DMS79 treated with DMSO at 0.1 percent for 48 hours (cell line): ENCODE results near the gene TIMP3.

Source experiments
- DNase-seq: peaks from one replicate; lab custom pipeline; 2025; lab: John Stamatoyannopoulos, UW

Gene TIMP3

DNA sequence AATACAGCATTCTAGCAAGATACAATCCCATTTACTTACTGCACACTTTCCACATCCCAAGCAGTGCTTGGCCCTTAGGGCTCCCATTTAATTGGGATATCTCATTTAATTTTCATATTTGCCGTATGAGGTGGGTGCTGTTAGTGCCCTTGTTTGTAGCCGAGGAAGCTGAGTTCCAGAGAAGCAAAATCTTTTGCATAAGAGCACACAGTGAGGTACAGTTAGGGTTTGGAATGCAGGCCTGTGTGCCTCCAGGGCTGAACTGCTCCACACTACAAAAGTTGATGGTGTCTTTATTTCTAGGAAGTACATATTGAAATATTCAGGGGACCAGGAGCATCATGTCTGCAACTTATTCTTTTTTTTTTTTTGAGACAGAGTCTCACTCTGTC lies 15.5 kb upstream of the TIMP3 start:
- no peak for DNase-seq

DNA sequence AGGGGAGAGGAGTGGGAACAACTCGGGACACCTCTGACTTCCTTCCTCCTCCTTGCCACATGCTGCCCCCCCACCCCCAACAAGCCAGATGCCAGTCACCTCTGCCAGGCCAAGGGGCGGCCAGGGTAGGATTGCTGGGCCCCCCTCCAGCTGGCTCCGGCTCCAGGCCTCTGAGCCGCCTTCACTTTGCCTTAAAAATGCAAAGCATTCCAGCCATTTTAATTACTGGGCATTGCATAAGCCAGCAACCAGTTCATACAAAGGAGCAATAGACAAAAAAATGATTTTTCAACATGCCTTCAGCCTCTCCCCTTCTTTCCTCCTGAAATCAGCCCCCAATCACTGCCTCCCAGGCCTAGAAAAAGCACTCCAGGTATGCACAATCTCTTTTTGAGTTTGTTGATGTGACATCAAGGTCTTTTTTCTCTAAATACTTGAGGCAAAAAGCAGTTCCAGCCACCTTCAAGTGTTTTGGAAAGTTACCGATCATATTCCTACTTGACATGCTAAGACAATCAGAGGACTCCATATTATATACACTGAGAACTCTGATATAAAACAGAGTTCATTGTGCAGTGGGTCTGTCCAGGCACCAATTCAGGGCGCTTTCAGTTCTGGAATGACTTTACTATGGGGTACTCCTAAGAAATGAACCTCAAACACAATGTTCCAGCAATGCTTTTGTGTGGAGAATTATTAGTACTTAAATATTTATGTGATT lies 12.4 kb upstream of the TIMP3 start:
- no peak for DNase-seq

DNA sequence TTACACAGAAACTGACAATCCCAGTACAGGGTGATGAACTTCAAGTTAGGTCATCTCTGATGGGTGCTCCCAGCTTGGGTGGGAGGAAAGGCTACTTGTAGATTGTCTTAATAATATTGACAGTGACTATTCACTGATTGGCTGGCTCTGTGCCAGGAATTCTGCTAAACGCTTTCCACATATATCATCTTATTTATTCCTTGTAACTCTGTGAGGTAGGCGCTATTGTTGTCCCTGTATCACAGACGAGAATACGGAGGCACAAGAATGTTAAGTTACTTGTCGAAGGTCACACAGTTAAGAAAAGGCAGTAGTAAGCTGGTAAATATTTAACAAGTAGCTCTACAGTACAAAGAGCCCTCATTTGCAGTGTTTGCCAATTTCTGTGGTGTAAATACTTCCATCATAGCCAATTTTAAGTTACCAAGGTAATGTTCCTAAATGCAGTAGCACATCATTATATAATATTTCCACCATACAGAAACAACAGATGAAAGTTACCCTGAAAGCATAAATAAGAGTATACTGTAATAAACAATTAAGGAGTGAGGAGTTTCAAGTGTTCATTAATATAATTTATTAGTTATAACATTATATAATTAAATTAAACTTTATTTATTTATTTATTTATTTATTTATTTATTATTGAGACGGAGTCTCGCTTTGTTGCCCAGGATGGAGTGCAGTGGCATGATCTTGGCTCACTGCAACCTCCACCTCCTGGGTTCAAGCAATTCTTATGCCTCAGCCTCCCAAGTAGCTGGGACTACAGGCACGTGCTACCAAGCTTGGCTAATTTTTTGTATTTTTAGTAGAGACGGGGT lies 11.5 kb upstream of the TIMP3 start:
- no peak for DNase-seq

DNA sequence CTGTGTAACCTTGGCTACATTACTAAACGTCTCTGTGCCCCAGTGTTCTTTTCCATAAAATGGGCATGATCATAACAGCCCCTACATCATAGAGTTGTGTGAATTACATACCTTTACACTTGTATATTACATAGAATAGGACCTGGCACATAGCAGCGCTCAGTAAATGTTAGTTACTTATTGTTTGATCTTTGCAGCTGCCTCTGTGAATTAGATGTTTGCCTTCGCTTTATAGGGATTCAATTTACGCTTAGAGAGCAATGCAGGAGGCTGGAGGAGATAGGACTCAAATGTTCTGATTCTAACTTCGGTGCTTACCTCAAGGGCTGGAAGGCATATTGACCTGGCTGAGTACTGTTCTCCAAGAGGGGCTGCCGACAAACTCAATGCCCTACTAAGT lies 10.4 kb upstream of the TIMP3 start:
- DNase-seq: no peak

DNA sequence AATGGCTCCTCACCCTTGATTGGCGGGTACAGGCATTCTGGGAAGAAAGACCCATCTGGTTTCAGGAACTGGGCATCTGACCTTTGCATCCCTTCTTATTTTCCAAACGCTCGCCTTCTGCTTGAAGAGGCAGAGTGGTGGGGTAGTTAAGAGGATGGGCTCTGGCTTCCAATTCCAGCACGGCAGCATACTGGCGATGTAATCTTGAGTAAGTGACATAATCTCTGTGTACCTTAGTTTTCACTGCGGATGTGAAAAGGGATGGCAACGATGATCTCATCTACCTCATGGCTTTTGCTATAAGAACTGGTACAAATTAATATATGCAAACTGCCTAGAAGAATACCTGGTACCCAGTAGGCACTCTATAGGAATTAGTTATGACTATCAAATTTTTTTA lies 10.0 kb upstream of the TIMP3 start:
- DNase-seq: no peak

DNA sequence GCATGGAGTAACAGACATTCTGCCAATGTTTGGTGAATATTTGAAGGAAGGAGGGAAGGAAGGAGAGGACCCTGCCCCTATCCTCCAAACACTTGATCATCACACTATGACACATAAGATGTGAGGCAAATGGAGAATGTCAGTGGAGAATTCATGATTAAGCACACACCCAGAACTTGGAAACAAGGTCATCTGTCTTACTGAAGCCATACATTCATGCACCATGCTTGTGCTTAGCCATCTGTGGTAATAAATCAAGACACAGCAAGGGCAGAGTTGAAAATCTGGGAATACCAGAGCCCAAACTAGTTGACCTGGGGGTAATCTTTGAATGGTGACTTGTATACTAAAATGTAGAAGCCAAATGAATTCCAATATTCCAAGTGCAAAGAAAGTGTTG lies 7.9 kb upstream of the TIMP3 start:
- DNase-seq: no peak

DNA sequence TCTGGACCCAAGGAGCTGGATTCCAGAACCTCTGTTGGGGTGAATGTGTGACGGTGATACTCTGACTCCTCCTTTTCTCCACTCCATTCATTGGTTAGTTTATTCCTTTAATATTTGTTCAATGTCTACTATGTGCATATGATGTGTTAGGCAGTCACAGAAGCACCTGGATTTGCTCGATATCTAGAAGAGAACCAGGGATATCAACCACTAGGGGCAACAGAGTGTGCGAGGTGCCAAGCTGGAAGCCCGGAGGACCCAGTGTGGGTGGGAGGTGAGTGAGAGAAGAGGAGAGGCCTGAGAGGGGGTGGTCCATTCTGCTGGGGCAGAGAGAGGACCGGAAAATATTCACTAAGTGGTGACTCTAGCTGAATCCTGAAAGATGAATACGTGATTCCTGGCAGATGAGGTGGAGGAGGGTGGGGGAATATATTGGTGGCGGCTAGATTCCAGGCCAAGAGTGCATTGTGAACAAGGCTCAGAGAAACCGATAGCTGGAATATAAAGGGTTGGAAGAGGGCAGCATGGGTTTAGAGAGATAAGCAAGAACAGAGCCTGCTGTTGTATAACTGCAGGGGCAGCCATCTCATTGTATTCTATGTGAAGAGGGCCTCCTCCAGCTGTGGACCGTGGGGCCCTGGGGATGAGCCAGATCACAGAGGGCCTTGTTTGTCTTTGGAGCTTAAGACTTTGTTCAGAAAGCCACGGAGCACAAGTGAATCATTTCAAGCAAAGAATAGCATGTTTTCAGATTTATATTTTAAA lies 6.9 kb upstream of the TIMP3 start:
- DNase-seq: no peak

DNA sequence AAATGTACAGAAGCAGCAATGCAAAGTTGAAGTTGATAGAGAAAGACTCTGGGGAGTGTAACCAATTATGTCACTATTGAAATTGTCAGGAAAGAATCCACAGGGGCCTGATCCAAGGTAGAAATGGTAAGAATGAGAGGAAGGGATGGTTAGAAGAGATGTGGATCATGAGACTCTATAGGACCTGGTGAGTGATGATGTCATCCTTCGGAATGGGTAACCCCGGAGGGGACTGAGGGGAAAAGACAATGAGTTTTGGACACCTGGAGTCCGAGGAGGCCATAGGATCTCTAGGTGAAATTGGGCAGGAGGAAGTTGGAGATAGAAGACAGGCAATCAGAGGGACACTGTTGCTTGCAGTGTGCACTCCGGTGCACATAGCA lies 6.3 kb upstream of the TIMP3 start:
- DNase-seq: no peak

DNA sequence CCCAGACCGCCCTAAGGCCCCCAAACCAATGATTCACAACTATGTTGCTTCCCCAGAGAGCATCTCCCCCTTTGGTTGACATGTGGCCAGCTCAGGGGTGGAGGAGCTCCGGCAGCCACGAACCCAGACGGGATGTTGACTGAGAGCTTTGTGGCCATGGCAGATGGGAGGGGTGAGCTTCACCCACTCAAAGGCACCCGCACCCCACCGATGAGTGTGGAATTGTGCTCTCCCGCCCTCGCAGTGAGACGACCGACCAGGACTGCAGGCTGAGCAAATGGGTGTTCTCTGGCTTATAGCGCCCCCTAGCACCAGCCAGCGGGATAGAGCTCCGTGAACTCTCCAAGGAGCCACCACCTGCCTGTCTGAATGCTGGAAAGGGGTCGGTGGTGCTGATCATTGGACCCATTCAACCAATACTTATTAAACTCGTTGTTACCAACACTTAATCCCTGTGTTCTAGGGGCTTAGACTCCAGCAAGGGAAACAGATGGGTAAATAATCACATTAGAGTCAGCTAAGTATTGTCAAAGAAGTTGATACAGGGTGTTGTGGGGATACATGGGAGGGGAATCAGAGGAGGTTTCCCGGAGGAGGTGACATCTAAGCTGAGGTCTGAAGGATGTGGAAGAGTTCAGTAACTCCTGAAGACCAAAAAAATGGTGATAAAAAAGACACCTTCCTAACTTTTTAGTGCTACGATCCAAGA lies 4.5 kb upstream of the TIMP3 start:
- no peak for DNase-seq

DNA sequence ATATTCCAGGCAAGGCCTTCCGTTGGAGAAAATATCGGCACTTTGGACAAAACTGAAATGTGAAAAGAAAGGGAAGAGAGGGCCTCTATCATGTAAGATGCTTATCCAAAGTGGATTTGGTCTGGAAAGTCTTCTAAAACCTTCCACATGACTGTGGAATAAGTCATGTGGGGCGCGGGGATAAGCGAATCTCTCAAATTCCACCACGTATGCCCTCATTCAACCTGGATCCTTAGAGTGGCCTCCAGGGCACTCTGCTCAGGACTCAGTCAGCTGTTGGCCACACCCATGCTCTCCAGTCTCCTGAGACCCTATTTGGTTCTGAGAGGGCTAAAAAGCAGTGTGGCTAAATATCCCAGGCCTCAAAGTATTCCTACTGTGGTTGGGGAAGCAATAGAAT lies 2.0 kb upstream of the TIMP3 start:
- DNase-seq: no peak

DNA sequence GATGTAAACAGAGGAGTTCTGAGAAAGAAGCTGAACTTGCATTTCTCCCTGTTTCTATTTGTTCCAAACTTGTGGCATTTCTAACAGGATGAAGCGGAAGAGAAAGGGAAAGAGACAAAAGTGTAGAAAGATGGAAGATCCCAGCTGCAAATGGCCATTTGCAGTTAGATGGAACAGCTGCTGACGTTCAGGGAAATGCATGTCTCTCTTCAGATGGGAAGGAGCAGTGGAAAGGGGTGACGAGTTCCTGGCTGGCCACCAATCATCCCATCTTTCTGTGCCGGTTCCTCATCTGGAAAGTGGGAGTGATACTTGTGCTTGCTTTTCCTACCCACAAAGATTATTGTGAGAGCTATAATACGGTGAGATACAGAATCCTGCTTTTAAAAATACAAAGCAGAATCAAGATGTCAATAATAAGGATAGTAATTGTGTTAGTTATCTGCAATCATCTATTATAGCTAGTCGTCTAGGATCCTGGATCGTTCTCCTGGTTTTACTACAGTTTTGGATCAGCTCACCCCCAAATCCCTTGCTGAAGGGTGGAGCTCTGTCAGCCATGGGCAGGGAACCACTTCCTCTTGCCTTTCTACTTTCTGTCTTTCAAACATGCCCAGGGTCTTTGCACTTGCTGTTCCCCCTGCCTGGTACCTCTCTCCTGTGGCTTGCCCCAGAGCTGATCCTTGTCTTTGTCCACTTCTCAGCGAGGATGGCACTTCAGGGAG lies 1.2 kb upstream of the TIMP3 start:
- DNase-seq: no peak

DNA sequence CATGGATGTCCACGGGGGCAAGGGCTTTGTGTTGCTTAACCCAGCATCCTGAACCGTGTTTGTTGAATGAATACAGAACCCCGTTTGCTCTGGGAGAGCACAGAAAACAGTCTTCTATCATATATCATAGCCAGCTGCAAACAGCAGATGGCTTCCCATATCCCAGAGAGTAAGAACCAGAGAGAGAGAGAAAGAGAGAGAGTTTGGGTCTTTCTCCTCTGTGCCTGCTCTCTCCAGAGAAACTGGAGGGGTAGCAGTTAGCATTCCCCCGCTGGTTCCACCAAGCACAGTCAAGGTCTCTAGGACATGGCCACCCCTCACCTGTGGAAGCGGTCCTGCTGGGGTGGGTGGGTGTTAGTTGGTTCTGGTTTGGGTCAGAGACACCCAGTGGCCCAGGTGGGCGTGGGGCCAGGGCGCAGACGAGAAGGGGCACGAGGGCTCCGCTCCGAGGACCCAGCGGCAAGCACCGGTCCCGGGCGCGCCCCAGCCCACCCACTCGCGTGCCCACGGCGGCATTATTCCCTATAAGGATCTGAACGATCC lies 440 bp upstream of the TIMP3 start:
- DNase-seq: no peak

DNA sequence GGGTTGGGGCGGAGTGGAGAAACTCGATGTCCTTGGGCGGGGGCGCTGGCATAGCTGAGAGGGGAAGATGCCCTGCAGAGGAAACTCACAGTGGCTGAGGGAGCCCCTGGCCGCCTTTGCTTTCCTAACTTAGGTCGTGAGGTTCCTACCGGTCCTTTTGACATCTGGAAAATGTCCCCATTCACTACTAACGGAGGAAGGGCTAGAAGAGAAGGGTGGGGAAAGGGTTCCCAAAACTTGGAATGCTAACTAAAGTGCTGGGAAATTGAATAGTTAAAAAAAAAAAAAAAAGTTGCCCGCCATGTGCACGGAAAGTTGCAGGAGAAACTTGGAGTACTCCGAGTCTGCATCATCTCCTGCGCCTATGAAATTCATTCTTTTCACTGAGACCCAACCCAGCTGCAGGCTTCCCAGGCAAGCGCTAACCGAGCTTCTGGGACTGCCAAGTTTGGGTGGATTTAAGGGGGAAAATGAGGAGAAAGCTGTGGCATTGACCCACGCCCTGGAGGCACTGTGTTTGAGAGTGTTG lies 796 bp downstream of the TIMP3 start:
- DNase-seq: no peak

DNA sequence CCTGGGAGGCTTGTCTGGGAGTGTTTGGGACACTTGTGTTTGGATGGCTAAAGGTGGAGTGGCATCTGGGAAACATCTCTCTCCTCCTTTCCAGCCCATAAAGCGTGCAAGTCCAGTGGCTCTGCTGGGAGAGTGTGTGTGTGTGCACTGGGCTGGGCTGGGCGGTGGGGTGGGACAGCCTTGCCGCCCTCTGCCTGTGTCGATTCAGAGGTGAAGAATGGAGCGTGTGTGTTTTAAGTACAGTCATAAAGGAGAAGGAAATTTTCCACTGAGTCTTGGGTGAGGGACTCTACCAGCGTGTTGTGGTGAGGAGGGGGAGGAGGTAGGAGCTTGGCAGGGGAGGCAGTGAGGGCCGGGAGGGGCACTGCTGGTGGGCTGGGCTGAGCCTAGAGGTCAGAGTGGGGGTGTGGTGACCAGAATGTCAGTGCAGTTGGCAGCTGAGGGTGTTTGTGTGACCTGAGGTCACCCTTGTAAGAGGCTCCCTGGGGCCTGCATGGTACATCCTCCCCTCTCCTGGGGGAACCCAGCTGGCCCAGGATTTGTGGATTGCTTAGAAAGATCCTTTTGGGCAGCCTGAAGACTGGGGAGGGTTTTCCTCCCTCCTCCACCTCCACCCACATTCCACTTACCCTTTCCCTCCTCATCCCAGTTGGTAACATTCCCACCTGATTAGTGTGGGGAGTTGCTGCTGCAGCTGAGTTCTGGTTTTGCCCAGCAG lies 1.7 kb downstream of the TIMP3 start:
- no peak for DNase-seq

DNA sequence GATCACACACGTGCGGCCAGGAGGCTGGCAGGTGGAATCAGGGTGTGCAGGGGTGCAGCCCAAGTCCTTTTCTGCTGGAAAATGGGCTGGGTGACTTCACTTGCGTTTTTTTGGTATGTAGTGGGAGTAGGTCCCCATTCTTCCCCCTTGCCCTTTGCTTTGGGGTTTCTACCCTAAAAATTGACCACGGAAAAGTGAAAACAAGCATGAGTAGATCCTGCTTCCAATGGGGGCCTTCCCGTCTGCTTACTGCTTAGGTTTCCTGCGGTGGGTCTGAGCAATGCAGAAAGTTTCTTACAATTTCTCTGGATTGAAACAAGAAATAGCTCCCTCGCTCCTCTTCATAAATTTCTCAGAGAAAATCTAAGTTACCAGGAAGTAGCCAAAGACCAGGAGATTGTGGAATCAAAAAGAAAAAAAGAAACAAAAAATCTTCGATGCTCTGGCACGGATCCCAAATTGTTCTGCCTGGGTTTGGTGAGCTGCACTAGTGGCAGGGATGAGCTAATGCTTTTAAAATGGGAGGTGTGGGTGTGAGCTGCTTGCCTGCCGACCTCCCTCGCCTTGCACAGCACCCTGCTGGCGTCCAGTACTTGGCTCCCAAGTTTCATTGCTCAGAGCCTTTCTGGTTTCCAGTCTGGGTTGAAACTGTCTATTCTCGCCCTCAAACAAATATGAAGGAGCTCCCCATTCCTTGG lies 2.4 kb downstream of the TIMP3 start:
- DNase-seq: no peak

DNA sequence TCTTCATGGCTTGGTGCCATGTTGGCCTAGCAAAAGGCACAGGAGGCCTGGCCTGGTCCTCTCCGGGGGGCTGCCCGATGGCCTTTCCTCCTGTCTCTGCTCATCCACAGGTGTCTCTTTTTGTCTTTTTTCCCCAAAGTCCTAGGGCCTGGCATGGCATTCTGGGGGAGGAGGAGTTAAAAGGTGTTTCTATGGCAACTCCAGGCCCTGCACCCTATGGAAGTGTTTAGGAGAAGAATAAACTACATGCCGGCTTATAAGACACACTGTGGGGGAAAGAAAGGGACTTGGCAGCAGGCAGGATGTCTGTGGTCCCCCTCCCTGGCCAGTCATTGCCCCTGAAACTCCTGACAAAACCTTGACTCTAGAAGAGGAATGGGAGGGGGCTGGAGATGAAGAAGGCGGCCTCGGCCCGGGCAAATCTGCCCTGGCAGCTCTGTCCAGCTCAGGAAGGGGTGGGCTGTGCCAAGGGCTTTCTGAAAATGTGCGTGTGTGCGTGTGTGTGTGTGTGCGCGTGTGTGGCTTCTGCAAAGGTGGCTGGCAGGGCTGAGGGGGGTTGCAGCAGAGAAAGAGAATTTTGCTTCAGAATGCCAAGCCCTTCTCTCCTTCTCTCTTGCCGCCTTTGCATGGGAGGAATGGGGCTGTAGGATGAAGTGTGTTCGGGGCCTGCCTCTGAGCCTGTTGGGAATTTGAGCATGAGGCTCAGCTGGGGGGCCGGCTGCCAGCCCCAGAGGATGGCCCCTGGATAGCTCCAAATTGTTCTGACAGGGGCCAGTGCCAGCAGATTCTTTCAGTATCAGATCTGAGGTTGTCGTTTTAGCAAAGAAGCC lies 3.2 kb downstream of the TIMP3 start:
- DNase-seq: no peak

DNA sequence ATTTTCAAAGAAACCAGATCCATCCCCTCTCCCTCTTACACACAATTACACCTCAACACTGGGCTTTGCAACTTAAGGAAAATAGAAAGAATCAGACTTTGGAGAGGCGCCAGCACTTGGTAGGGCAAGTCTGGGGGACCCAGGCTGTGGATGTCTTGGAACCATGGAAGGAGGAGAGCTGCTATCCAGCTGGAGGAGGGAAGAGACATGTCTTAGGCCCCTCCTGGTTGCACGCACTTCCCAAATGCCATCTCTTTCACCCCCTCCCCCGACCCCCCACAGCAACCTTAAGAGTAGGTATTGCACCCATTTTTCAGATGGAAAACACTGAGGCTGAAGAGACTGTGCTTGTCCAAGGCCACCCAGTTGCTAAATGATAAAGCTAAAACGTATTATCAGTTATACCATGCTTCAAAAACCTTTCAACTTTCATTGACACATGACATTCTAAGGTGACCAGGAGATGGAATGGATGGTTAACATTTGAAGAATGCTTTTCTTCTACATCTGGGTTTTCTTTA lies 3.9 kb downstream of the TIMP3 start:
- DNase-seq: no peak

DNA sequence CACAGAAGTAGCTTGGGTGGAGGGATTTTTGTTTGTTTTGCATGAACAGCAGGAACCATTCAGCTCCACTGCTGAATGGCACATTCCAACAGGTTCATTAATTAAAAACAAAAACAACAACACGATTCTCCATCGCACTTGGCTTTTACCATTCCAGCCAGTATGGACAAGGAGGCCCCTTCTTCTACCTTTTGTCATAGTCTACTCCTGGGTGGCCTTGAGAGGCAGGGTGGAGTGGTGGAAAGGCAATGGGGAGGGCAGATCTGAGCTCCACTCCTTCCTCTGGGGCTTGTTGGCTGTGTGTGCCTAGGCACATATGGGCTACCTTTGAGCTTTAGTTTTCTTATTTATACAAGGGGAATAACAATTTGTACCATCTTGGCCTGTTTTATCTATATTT lies 4.8 kb downstream of the TIMP3 start:
- no peak for DNase-seq

DNA sequence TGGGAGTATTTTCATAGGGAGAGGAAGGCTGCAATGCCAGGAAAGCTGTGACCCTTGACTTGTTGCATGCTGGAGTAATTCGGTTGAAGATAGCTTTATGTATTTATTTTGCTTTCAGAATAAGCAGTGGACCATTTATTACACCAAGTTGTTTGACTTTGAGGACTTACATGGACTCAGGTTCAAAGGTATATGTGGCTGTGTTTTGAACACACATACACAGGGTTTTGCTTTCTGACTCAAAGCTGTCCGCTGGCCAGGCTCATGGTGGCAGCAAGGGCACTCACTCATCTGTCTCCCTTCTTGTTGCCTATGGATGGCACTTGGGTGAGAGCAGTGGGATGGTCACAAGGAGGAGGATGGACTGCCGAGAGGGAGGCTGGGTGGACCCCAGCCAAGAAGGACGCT lies 6.5 kb downstream of the TIMP3 start:
- DNase-seq: no peak
